GM12865 (cell line): ENCODE data around the gene EML2.

ENCODE experiments used
- DNase-seq: peaks from one replicate; pipeline ENCODE4 v3.0.0; 2010; ENCODE audit warnings: low read depth
- H3K4me3 ChIP-seq: 2 replicates; pipeline ENCODE4 v1.5.1; 2011; ENCODE audit warnings: mild to moderate bottlenecking, low read depth, low read length, control low read depth
- TF ChIP-seq, protein P1 (sequence below): IDR thresholded peaks from 2 replicates; pipeline ENCODE4 v1.5.1; 2011; ENCODE audit warnings: low read length, control low read depth, low read depth, inconsistent platforms; ENCODE audit not compliant: insufficient read depth; ENCODE audit errors: missing control alignments

The EML2 gene

DNA sequence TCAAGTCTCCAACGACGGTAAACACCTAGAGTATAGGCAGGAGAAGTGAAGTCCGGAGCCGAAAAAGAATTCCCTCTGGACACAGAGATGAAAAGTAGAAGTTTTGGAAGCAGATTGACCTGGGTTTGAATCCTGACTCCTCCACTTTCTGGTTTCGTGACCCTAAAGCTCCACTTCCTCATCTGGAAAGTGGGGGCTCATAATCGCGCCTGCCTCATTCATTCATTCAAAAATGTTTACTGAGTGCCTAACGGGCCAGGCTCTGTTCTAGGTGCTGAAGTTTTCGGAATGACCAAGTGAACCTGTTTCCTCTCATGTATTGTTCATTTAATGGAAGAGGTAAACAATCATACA lies 7.1 kb upstream of the EML2 start:
- DNase-seq = no peak
- TF ChIP-seq, protein P1, sequence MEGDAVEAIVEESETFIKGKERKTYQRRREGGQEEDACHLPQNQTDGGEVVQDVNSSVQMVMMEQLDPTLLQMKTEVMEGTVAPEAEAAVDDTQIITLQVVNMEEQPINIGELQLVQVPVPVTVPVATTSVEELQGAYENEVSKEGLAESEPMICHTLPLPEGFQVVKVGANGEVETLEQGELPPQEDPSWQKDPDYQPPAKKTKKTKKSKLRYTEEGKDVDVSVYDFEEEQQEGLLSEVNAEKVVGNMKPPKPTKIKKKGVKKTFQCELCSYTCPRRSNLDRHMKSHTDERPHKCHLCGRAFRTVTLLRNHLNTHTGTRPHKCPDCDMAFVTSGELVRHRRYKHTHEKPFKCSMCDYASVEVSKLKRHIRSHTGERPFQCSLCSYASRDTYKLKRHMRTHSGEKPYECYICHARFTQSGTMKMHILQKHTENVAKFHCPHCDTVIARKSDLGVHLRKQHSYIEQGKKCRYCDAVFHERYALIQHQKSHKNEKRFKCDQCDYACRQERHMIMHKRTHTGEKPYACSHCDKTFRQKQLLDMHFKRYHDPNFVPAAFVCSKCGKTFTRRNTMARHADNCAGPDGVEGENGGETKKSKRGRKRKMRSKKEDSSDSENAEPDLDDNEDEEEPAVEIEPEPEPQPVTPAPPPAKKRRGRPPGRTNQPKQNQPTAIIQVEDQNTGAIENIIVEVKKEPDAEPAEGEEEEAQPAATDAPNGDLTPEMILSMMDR = no peak
- H3K4me3 ChIP-seq = peak overlapping the region; percentile 73

DNA sequence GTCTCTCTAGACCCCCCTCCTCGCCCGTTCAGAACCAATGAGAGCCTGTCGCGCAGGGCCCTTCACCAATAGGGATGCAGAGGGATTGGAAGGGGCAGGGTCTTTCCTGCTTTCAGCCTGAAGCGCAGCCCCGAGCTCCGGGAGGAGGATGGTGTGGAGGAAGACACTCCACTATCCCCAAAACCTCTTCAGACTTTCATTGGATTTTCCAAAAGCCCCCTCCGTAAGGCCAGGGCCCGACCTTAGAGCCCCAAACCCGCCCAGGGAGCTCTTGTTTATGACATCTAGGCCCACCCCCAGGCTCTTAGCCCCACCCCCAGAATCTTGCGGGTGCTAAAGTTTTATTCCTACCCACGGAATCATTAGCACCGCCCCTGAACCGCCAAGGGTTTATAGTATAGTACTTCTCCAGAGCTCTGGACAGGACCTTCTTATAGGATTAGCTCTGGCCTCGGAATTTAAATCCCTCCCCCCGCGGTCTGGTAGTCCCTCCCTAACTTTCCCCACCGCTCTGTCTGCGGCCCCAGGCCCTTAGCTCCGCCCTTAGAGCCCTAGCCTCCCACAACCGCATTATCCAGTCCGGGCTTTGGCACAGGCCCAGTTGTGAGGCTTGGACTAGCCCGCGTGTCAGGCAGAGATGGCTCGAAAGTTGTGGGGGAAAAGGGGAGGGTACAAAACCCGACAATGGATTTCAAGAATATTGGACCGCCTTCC lies 6.6 kb upstream of the EML2 start:
- peak; percentile 93 for DNase-seq
- TF ChIP-seq, protein P1 = no peak

DNA sequence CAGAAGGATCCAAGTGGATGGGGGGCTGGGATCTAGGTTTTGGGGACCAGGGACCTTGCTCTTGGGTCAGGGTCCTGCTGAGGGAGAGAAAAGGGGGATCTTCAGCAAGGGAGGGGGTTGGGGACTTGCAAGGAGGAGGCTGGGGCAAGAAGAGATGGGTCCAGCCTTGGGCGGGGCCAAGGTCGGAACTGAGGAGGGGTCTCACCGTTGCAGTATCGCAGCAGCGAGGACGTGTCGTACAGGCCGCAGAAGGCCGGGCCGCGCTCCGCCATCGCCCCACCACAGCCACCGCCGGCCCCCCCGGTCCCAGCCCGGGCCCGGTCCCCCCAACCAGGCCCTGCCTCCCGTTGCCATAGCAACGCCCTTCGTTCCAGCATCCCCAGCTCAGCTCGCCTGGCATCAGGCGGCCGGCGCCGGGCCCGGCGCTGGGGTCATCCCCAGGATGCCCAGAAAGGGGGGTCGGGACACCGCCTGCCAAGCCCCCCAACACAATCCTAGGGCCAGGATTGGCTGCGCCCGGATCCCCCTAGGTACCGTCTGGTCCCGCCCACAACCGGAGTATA lies 6.0 kb upstream of the EML2 start:
- DNase-seq = no peak
- TF ChIP-seq, protein P1 = no peak
- peak overlapping the region; percentile 73 for H3K4me3 ChIP-seq

More for the DNA sequence above, 6.6 kb upstream of the EML2 start:
- H3K4me3 ChIP-seq = peak overlapping the region; percentile 73

DNA sequence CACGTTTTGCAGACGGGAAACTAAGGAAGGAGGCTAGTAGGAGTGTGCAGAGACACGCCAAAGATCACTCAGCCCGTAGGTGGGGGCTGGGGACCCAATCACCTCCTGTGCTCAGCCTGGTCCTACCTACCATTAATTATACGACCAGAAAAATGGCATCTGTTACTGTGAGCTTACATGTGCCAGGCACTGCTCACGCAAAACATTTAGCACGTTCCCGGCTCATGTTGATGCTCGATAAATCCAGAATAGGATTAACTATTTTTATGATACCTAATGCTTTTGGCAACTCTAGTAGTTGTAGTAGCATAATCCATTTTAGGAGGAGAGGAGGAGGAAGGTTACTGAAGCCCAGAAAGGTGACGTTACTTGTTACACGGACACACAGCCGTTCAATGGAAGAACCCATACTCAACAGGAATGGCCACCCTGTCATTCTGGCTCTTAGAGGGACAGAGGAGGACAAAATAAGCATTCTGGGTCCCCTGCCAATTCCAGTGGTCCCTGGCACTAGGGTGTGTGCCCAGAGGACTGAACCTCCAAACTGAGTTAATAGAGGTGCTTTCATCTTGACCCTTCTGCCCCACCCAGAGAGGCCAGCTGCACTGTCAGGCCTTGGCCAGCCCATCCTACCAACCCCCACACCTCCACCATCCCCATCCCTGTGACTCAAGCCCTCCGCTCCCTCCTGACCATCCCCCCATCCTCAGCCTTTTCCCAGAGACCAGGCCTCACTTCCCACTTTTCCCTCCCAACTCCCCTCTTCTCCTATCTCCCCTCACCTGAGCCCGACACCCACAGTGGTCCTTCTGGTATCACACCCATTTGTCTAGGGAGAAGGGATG lies 5.0 kb upstream of the EML2 start:
- no peak for DNase-seq

DNA sequence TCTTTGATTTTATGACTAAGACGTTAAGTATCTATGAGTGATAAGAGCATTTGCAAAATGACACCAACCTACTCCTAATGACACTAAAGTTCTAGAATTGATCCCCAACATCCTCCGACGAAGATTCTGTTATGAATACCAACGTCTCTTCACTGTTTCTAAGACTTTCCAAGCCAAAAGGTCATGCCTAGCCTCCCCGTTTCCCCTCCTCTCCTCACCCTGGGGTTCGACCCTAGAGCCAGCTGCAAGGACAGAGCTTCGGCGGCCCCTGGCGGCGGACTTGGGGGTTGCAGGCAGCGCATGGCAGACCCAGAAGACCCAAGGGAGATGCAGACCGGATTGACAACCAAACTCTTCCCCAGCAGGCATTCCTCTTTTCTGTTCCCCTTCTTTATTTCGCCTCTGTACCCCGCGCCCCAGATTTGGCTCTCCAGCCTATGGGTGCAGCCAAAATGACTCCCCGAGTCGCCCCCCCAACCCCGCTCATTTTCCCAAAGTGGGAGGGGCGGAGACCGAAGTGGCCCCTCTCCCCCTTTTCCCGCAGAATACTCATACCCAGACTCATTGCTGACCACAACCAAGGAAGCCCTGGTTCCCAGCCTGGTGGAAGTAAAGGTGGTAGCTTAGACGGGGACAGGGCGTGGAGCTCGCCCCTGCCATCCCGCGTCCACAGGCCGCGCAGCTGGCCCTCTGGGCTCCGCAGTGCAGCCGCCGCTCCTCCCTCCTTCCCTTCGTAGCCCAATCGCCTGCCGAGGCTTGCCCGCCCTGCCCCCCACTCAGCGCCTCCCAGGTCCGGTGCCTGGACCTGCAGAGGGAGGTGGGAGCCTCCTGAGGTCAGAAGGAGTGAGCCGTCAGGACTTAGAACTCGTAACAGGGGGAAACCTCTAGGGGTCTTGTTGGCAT lies 4.1 kb upstream of the EML2 start:
- peak; percentile 96 for DNase-seq
- H3K4me3 ChIP-seq = peak overlapping the region; percentile 77
- TF ChIP-seq, protein P1 = peak; percentile 99

More for the DNA sequence above, 5.0 kb upstream of the EML2 start:
- peak overlapping the region; percentile 77 for H3K4me3 ChIP-seq
- TF ChIP-seq, protein P1 = no peak
